A549 (cell line): ENCODE data around the gene LDLRAD3. TPM values are rescaled to one million over a fixed set of nuclear protein-coding genes. Genes with fewer than 3 reads are reported as not detected.

Experiments
- ATAC-seq, 2 experiments: fragments of 200-7000 bp in 1 of 2; fragments of >200 bp in 1 of 2; cut with Nextera tagmentation in 1 of 2; cut with Tn5 transposase in 1 of 2; 3 replicates each; pipeline versions ENCODE4 v1.8.0 to v1.9.1; 2018 to 2020; ENCODE audit warnings: mild to moderate bottlenecking in 1 of 2, moderate library complexity in 1 of 2
- CTCF ChIA-PET: fragments of 300-600 bp; sonication (Branson Sonifier 250); formaldehyde crosslinking; extraction: SDS; loops from one replicate; lab custom pipeline; 2021; ENCODE audit warnings: antibody characterized with exemption, inconsistent platforms; lab: Yijun Ruan, JAX
- POLR2A ChIA-PET: fragments of 350-600 bp; formaldehyde crosslinking; extraction: SDS; loops from one replicate; lab custom pipeline; 2021; ENCODE audit warnings: antibody characterized with exemption, inconsistent platforms; lab: Yijun Ruan, JAX
- DNase-seq, 2 experiments: peaks; one replicate each; pipeline versions ENCODE4 v3.0.0 to v3.0.0-alpha.2; 2011 to 2016; ENCODE audit warnings: low read depth in 1 of 2, low spot score in 1 of 2
- FAIRE-seq: peaks from 2 replicates; lab custom pipeline; 2011; peaks lifted over from hg19 to GRCh38; lab: Jason Lieb, UNC
- H3K27ac ChIP-seq, 2 experiments: fragments of >200 bp; sonication (Bioruptor Twin); formaldehyde crosslinking; 3 replicates each; pipeline ENCODE4 v1.5.1; 2016 to 2017
- H3K4me1 ChIP-seq: fragments of >200 bp; sonication (Bioruptor Twin); formaldehyde crosslinking; 3 replicates; pipeline ENCODE4 v1.6.1; 2016
- H3K4me2 ChIP-seq: fragments of >200 bp; sonication (Bioruptor Twin); formaldehyde crosslinking; 3 replicates; pipeline ENCODE4 v1.6.1; 2016
- H3K4me3 ChIP-seq: fragments of >200 bp; sonication (Bioruptor Twin); formaldehyde crosslinking; 3 replicates; pipeline ENCODE4 v1.5.1; 2016
- H3K9me3 ChIP-seq: fragments of >200 bp; sonication (Bioruptor Twin); formaldehyde crosslinking; 3 replicates; pipeline ENCODE4 v1.6.1; 2016
- CBX2 ChIP-seq: fragments of 200-600 bp; sonication (generic); IDR thresholded peaks from 2 replicates; pipeline ENCODE4 v1.6.1; 2016; ENCODE audit warnings: low read depth, mild to moderate bottlenecking, borderline replicate concordance
- CHD4 ChIP-seq: fragments of 200-600 bp; sonication (generic); IDR thresholded peaks from 2 replicates; pipeline ENCODE4 v1.6.1; 2016; ENCODE audit warnings: antibody characterized with exemption, mild to moderate bottlenecking, borderline replicate concordance
- FOSL2 ChIP-seq, 2 experiments: fragments of 450-650 bp in 1 of 2; fragments of >200 bp in 1 of 2; sonication (Bioruptor Twin) in 1 of 2; formaldehyde crosslinking; IDR thresholded peaks; 2 replicates each; pipeline versions ENCODE4 v1.5.0 to v1.6.1; 2016 to 2020; ENCODE audit warnings: mild to moderate bottlenecking in 1 of 2, moderate library complexity in 1 of 2
- GATA3 ChIP-seq: IDR thresholded peaks from 2 replicates; pipeline ENCODE4 v1.6.1; 2012; ENCODE audit warnings: borderline replicate concordance
- HOXB13 ChIP-seq: fragments of 250-450 bp; sonication (Bioruptor Pico); IDR thresholded peaks from 2 replicates; pipeline ENCODE4 v1.5.0; 2020; ENCODE audit warnings: low read depth, mild to moderate bottlenecking, moderate library complexity
- MAZ ChIP-seq: fragments of 150-350 bp; IDR thresholded peaks from 2 replicates; pipeline ENCODE4 v1.6.1; 2014; ENCODE audit warnings: antibody characterized with exemption, low read depth, low read length, borderline replicate concordance
- RARB ChIP-seq: fragments of 250-450 bp; sonication (Bioruptor Pico); IDR thresholded peaks from 2 replicates; pipeline ENCODE4 v1.8.0; 2021; ENCODE audit warnings: mild to moderate bottlenecking, moderate library complexity
- RNF2 ChIP-seq: fragments of 200-600 bp; sonication (generic); IDR thresholded peaks from 2 replicates; pipeline ENCODE4 v1.6.1; 2016; ENCODE audit warnings: low read depth, mild to moderate bottlenecking, antibody characterized with exemption, moderate library complexity, borderline replicate concordance
- SREBF2 ChIP-seq: fragments of 450-650 bp; IDR thresholded peaks from 2 replicates; pipeline ENCODE4 v1.6.1; 2014; ENCODE audit warnings: mild to moderate bottlenecking, moderate library complexity
- TFCP2L1 ChIP-seq: fragments of 250-450 bp; sonication (Bioruptor Pico); IDR thresholded peaks from 2 replicates; pipeline ENCODE4 v1.5.0; 2021; ENCODE audit warnings: mild to moderate bottlenecking
- ZFP36 ChIP-seq: fragments of 450-650 bp; IDR thresholded peaks from 2 replicates; pipeline ENCODE4 v1.6.1; 2014; ENCODE audit warnings: borderline replicate concordance; ENCODE audit not compliant: partially characterized antibody
- WGBS: methylation state at CpG from one replicate; pipeline ENCODE4 v1.1.6; 2017; ENCODE audit errors: missing lambda C conversion rate; 5-methylcytosine and 5-hydroxymethylcytosine counted together
- polyA plus RNA-seq, 4 experiments: library from polyadenylated mRNA; depleted of rRNA in 3 of 4; stranded (reverse); fragments of >200 nt; fragmentation: RNase III in 1 of 4; extraction: RNeasy Plus Mini Kit Qiagen cat#74134 plus additional on column Dnase treatment in 1 of 4; gene quantifications; 2 replicates in 3 of 4; 3 replicates in 1 of 4; pipeline ENCODE4 v1.2.3, GENCODE V29; 2011 to 2017
- TF ChIP-seq, protein P1 (sequence below): fragments of 200-600 bp; sonication (generic); IDR thresholded peaks from 2 replicates; pipeline ENCODE4 v1.6.1; 2016; ENCODE audit warnings: antibody characterized with exemption, mild to moderate bottlenecking, moderate library complexity
- TF ChIP-seq, protein P2 (sequence below): IDR thresholded peaks from 2 replicates; pipeline ENCODE4 v1.6.1; 2012
- TF ChIP-seq, protein P3 (sequence below): fragments of 250-450 bp; sonication (Bioruptor Pico); IDR thresholded peaks from 2 replicates; pipeline ENCODE4 v1.5.0; 2020; ENCODE audit warnings: low read depth, mild to moderate bottlenecking, moderate library complexity

The LDLRAD3 gene
- polyA plus RNA-seq, 2 of the 4 experiments (the other 2 are of a cell fraction), result 10.5 to 13.2 TPM

DNA sequence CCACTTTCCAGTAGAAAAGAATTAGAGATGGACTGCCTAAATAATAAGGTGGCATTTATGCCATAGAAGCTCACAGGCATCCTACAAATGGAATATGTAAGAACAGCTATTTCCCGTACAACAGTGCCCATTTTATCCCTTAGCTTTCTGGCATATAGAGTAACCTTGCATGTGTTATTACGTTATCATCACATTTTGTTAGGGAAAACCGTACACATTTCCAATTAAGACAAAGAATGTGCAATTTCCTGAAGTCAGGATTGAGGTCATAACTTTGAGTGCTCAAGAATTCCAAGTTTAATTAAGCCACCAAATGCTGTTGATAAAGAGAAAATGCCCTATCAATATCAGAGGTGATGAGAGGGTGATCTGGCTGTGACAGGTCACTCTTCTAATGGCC lies 58.9 kb downstream of the LDLRAD3 start:
- no peak for DNase-seq
- POLR2A ChIA-PET, result no interaction called here
- FAIRE-seq, result no peak
- ATAC-seq, result no peak
- WGBS, result 85% methylated on average over 3 of the region's 3 CpGs
- Histone ChIP-seq H3K4me3 (no peak overlapping the region), H3K27ac (no peak overlapping the region), H3K4me2 (no peak overlapping the region), H3K9me3 (peaks cover 7% of the 10 kb centered on the region; the same call in 2 of the 3 replicates), H3K4me1 (no peaks in the 10 kb centered on the region)
- TF ChIP-seq GATA3 (no peak), TFCP2L1 (CRISPR knock-in tag) (no peak), SREBF2 (no peak), FOSL2 (IDR thresholded peaks at IDR 0.05) (no peak), FOSL2 (CRISPR knock-in tag; IDR thresholded peaks at IDR 0.05) (no peak)
- TF ChIP-seq, protein P1, sequence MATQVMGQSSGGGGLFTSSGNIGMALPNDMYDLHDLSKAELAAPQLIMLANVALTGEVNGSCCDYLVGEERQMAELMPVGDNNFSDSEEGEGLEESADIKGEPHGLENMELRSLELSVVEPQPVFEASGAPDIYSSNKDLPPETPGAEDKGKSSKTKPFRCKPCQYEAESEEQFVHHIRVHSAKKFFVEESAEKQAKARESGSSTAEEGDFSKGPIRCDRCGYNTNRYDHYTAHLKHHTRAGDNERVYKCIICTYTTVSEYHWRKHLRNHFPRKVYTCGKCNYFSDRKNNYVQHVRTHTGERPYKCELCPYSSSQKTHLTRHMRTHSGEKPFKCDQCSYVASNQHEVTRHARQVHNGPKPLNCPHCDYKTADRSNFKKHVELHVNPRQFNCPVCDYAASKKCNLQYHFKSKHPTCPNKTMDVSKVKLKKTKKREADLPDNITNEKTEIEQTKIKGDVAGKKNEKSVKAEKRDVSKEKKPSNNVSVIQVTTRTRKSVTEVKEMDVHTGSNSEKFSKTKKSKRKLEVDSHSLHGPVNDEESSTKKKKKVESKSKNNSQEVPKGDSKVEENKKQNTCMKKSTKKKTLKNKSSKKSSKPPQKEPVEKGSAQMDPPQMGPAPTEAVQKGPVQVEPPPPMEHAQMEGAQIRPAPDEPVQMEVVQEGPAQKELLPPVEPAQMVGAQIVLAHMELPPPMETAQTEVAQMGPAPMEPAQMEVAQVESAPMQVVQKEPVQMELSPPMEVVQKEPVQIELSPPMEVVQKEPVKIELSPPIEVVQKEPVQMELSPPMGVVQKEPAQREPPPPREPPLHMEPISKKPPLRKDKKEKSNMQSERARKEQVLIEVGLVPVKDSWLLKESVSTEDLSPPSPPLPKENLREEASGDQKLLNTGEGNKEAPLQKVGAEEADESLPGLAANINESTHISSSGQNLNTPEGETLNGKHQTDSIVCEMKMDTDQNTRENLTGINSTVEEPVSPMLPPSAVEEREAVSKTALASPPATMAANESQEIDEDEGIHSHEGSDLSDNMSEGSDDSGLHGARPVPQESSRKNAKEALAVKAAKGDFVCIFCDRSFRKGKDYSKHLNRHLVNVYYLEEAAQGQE, result no peak
- TF ChIP-seq, protein P2, sequence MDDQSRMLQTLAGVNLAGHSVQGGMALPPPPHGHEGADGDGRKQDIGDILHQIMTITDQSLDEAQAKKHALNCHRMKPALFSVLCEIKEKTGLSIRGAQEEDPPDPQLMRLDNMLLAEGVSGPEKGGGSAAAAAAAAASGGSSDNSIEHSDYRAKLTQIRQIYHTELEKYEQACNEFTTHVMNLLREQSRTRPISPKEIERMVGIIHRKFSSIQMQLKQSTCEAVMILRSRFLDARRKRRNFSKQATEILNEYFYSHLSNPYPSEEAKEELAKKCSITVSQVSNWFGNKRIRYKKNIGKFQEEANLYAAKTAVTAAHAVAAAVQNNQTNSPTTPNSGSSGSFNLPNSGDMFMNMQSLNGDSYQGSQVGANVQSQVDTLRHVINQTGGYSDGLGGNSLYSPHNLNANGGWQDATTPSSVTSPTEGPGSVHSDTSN, result no peak
- CTCF ChIA-PET, result interaction anchor here (0.7 kb wide), 1 partner anchor 9 kb away, joined by 3 read pairs; no protein-coding TSS in a partner anchor

DNA sequence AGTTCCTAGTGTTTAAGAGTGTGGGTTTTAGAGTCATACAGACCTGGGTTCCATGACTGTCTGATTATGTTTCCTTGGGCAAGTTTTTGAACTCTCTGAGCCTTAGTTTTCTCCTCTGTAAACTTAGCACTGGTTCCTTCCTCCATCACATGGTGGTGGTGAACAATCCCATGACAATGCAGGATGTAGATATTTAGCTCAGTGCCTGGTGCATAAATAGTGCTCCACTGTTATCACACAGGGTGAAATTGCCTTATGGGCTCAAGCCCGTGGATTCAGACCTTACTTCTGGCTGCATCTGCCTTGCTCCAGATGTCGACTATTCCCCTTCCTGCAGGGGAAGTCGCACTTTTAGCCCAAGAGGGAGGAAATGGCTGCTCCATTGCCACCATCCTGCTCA lies 62.7 kb downstream of the LDLRAD3 start:
- CTCF ChIA-PET, result interaction anchor here (0.7 to 1.2 kb wide), 2 partner anchors 8 to 35 kb away, joined by 3 read pairs; no protein-coding TSS in a partner anchor
- Histone ChIP-seq H3K27ac (no peak overlapping the region), H3K4me2 (no peak overlapping the region), H3K4me3 (no peak overlapping the region), H3K9me3 (peaks cover 7% of the 10 kb centered on the region; the same call in 2 of the 3 replicates), H3K4me1 (peaks cover 27% of the 10 kb centered on the region)
- WGBS, result 87% methylated on average over 3 of the region's 3 CpGs
- TF ChIP-seq MAZ, result no peak
- no peak for TF ChIP-seq RNF2
- no peak for TF ChIP-seq CBX2
- FAIRE-seq, result no peak
- ATAC-seq, result no peak
- POLR2A ChIA-PET, result no interaction called here
- DNase-seq, result no peak

DNA sequence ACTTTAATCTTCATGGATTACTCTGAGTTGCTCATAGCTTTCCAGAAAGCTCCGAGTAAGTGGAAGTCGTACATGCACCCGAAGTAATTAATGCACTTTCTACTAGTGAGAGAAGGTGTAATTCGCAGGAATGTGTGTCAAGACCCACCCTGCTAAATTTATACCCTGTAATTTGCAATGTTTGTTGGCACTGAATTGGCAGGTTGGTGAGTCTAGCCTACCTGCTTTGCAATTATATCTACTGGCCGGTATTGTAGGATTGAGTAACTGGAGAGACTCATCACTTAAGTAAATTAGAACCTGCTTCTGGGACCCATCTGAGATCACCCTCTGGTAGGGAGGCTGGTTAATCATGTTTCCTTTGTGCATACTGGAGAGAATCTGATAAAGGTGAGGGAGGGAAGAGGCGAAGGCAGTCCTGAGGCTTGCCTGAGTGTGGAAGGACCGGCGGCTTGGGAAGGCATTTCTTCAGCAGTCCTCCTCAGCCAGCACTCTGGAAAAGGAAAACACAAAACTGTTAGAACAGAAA lies 63.3 kb downstream of the LDLRAD3 start:
- H3K4me3 ChIP-seq, result no peak overlapping the region
- no peak for FAIRE-seq
- CTCF ChIA-PET, result interaction anchor here (0.7 kb wide), 1 partner anchor 9 kb away, joined by 3 read pairs; no protein-coding TSS in a partner anchor

More for the DNA sequence above, 63.3 kb downstream of the LDLRAD3 start:
- H3K4me1 ChIP-seq, result peaks cover 30% of the 10 kb centered on the region
- POLR2A ChIA-PET, result no interaction called here
- peaks cover 7% of the 10 kb centered on the region; the same call in 2 of the 3 replicates for H3K9me3 ChIP-seq
- no peak overlapping the region for H3K4me2 ChIP-seq
- no peak overlapping the region for H3K27ac ChIP-seq
- TF ChIP-seq, protein P1, result no peak
- TF ChIP-seq RARB (CRISPR knock-in tag), result no peak
- no peak for TF ChIP-seq ZFP36
- TF ChIP-seq HOXB13 (CRISPR knock-in tag), result no peak
- TF ChIP-seq CHD4, result no peak
- TF ChIP-seq, protein P3, sequence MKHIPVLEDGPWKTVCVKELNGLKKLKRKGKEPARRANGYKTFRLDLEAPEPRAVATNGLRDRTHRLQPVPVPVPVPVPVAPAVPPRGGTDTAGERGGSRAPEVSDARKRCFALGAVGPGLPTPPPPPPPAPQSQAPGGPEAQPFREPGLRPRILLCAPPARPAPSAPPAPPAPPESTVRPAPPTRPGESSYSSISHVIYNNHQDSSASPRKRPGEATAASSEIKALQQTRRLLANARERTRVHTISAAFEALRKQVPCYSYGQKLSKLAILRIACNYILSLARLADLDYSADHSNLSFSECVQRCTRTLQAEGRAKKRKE (CRISPR knock-in tag), result no peak
- TF ChIP-seq, all 56 proteins: peak for 0
- no peak for ATAC-seq
- no peak for DNase-seq
- 85% methylated on average over 8 of the region's 8 CpGs for WGBS
